Esophagus squamous epithelium (tissue), 4 donors: ENCODE data around the gene BICRAL.
A peak's percentile ranks its signal among the peaks of the same experiment; 100 is the strongest.

ENCODE experiments used
- POLR2A ChIP-seq, 4 donors: fragments of 450-650 bp; IDR thresholded peaks; one replicate each; pipeline ENCODE4 v1.6.1; 2017; ENCODE audit warnings: antibody characterized with exemption in 4 of 4, mild to moderate bottlenecking in 4 of 4, moderate library complexity in 3 of 4
- TF ChIP-seq, protein P1 (sequence below), 6 experiments: fragments of 450-650 bp in 4 of 6; fragments of 200-600 bp in 2 of 6; sonication (generic) in 2 of 6; IDR thresholded peaks; one replicate each; pipeline ENCODE4 v1.5.1; 2016 to 2019; ENCODE audit warnings: antibody characterized with exemption in 6 of 6, mild to moderate bottlenecking in 4 of 6, moderate library complexity in 4 of 6

DNA sequence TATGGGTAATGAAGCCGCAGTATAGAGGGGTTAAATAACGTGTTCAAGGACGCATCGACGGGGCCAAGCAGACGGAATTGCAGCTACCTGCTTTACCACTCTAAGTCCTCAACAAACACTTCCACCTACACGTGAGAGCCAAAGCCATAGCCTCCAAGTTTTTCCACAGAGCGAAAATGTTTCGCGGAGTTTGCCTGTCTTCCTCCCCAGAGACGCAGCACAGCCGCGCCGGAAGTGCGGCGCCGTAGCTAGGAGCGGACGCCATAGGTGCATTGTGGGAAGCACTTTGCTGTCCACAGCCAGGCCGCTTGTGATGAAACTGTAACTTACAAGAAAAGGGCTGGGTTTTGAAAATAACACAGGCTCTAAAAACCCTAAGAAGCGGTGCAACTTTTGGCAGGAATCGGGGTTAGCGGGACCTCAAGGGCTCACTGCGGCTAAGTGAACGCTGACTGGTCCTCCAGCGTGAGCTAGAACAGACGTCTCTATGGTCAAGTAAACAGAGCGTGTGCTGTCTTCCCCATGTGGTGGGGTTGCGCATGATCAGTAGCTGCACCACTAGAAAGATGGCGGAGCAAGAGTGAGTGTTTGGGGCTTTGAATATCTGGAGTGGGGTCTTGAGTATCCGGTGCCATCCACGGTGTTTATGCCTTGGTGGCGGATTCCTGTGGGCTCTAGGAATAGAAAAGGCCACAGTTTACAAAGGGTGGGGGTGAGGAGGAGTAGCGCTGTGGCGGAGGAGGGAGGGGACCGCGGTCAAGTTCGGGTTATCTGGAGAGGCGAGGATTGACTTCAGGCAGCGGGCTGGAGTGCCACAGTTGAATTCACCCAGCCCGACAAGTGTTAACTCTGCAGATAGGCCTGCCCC is 97.8 kb downstream of the BICRAL start, which contains the start of gene RPL7L1:
- TF ChIP-seq, protein P1, sequence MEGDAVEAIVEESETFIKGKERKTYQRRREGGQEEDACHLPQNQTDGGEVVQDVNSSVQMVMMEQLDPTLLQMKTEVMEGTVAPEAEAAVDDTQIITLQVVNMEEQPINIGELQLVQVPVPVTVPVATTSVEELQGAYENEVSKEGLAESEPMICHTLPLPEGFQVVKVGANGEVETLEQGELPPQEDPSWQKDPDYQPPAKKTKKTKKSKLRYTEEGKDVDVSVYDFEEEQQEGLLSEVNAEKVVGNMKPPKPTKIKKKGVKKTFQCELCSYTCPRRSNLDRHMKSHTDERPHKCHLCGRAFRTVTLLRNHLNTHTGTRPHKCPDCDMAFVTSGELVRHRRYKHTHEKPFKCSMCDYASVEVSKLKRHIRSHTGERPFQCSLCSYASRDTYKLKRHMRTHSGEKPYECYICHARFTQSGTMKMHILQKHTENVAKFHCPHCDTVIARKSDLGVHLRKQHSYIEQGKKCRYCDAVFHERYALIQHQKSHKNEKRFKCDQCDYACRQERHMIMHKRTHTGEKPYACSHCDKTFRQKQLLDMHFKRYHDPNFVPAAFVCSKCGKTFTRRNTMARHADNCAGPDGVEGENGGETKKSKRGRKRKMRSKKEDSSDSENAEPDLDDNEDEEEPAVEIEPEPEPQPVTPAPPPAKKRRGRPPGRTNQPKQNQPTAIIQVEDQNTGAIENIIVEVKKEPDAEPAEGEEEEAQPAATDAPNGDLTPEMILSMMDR (IDR thresholded peaks at IDR 0.05): peak in 3 of 6 experiments; percentile 42 to 50 (median 42)
- peak in 2 of 4 donors; percentile 60 to 67 for TF ChIP-seq POLR2A (IDR thresholded peaks at IDR 0.05)
